Left forelimb (tissue), 1 donor: ENCODE results near the gene TRIO.
"Not testable (repeated sequence)": the region's sequence is repeated elsewhere in the genome, so short reads cannot be mapped to it uniquely, and the experiment has no call there.

Source experiments
- DNase-seq: peaks from one replicate; pipeline ENCODE4 v3.0.0-alpha.2; 2018; ENCODE audit warnings: low spot score

TRIO gene

DNA sequence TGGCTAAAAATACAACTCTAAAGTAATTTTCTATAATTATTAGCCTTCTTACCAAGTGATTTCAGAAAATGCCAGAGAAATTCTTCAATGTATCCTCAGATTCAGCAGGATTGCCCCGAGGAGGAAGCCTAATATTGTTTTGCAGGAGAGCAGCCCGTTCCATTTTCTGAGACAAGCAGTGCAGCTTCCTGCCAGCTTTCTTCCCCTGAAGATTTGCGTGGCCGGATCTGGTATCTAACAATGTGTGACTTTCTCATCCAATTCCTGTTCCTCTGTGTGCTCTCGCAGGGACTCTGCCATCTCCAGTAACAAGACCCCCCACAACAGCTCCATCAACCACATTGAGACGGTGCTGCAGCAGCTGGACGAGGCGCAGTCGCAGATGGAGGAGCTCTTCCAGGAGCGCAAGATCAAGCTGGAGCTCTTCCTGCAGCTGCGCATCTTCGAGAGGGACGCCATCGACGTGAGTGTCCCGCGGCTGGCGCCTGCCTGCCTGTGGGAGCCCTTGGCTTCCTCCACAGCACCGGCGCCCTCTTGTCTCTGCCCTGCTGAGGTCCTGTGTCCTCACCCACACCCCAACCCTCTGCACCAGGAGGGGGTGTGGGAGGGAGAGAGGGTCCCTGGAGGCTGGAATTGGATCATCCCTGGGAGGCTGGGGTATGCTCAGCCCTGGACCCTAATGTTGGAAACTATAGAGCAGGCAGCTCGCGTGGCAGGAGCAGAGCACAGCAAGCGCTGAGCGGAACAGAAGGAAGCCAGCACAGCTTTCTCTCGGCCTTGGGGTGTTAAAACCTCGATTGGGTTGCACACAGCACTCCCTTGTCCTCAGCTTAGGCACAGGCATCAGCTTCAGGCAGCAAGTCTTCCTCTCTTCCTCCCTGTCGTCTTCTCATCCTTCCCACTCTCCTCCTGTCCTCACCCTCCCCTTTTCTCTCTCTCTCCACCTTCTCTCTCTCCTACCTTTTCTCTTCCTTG lies 216.2 kb downstream of the TRIO start:
- no peak for DNase-seq

DNA sequence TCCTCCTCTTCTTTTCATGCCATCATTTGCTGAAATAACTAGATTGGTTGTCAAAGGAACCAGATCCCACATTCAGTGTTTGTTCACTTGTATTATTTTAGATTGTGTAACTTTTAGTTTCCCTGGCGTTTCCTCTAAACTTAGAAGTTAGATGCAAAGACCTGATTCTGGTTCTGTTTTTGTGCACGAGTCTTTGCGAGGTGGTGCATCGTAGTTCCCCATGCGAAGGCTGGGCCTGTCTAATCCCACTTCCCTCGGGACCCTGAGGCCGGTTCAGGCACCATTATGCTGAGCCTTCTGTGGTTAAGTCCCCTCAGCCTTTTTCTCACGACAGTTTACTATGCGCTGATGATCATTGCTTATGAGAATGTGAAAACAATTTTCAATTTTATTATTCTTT lies 219.3 kb downstream of the TRIO start:
- no peak for DNase-seq

DNA sequence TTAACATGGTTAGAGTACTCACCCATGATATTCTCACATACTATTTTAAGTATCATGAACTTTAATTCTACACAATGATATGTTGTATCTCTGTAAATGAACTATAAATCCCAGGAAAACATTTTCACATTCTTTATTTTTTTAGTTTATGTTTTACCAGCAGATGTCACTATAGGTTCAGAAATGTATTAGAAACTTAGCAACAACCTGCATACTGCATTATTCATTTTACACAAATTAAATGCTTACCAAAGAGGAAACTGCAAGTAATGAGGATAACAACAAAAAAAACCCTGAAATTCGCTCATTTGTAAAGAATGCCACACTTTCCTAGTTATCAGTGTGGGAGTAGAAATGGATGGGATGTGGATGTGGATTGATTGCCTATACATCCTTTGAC lies 221.0 kb downstream of the TRIO start:
- DNase-seq, result no peak

GRCh38 chr5:14364576-14365472 lies 221.7 kb downstream of the TRIO start:
- no peak for DNase-seq

DNA sequence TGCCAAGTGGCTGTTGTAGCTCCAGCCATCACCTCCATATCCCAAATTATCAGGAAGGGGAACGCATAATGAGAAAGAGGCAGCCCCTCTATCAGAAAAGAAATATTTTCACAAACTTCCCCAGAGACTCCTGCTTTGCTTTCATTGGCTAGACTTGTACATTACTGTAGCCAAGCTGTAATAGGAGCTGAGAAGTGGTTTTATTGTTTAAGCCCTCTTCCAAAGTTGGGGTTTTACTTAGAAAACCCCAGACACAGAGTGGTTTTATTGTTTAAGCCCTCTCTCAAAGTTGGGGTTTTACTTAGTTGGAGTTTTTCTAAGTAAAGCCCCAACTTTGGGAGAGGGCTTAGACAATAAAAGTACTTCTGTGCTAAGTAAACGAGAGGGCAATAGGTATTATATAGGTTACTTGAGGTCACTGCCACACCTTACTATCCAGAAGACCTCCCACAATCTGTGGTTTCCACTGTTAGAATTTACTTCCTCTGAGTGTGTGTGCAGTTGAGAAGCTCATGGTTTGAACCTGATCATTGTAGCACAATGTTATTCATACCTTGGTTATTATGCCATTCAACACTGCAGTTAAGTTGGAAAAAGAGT lies 222.8 kb downstream of the TRIO start:
- no peak for DNase-seq

DNA sequence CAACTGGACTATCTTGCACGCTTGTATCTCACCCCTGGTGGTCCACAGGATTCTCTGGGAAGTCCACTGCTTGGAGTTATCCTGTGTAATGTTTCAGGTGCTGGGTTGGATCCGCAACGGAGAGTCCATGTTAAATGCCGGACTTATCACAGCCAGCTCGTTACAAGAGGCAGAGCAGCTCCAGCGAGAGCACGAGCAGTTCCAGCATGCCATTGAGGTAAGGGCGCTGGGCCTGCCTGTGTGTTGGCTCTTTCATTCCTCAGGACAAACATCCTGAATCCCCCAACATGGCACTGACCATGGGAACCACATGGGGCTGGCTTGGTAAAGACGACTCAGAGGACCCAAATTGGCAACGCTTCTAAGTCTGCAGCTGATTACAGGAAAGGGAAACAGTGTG lies 223.6 kb downstream of the TRIO start:
- DNase-seq, result no peak

GRCh38 chr5:14367364-14367763 lies 224.2 kb downstream of the TRIO start:
- no peak for DNase-seq

DNA sequence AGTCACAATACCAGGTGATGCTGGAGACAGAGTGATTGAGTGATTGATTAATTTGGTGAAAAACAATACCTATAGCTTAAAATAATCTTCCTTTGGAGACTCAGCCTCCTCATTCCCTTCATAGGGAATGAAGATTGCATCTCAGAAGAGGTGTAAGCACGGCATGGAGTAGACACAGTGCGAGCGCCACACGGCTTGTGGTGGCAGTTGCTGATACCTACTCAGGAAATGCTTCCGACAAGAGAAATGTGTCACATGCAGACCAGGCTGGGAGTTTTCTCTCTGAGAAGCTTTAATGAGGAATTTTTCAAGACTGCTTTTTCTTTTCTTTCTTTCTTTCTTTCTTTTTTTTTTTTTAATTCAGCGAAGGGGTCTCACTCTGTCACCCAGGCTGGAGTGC lies 226.6 kb downstream of the TRIO start:
- no peak for DNase-seq

DNA sequence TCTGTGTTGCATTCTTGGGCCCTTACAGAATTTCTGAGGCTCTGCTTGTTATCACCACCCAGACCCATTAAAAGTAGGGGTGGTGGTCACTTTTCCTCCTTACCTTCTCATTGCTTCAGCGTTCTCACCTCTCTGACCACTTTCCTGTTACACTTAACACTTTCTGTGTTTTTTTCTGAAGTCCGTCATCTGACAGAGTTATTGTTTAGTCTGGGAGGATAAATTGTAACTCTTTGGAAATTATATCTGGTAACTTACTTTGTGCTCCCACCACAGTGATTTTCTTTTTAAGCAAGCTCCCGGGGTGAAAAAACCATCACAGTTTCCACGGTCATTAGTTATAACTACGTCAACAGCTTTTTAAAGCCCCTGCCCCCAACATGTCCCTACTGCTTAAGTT lies 227.2 kb downstream of the TRIO start:
- no peak for DNase-seq

GRCh38 chr5:14373685-14374084 lies 230.5 kb downstream of the TRIO start:
- no peak for DNase-seq

DNA sequence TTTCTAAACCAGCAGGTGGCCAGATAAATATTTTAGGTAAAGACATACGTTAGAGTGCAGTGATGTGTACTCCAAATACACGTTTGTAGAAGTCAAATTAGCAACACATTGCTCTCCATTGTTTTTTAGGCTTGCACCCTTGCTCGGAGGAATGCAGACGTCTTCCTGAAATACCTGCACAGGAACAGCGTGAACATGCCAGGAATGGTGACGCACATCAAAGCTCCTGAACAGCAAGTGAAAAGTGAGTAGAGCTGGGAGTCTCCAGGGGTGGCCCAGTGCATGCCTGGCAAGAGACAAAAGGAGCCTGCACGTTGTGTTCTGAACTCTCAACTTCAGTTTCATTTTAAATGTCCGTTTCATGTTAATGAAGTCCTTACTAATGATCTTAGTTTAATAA lies 231.0 kb downstream of the TRIO start:
- no peak for DNase-seq

DNA sequence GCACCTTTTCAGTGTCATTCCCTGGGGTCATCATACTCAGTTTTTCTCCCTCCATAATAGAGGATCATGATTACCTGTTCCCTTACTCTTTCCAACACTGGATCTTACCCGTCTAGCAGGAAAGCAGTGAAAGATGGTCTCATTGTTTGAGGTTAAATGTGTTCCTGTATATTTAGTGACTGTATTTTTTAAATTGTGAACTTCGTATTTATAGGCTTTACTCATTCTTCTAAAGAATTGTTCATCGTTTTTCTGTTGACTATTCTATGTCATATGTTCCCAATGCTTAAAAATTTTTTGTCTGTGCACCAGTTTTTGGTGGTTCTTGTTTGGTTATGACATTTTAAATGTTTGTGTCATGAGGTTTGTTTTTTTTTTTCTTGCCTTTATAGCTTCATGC lies 233.6 kb downstream of the TRIO start:
- no peak for DNase-seq

- no peak for DNase-seq
Observed at GRCh38 chr5:14379739-14380497, 236.8 kb downstream of the TRIO start.

DNA sequence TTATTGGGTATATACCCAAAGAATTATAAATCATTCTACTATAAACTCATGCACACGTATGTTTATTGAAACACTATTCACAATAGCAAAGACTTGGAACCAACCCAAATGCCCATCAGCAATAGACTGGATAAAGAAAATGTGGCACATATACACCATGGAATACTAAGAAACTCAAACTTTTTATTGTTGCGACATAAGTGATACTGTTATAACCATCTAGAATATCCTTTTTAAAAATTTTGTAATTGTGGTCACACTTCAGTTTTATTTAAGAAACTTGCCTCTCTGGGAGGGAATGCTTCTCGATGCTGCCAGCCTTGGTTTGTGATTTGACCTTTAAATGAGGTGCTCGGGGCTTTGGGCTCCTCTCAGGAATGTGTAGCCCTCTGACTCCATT lies 237.6 kb downstream of the TRIO start:
- DNase-seq, result no peak

GRCh38 chr5:14382640-14383039 lies 239.5 kb downstream of the TRIO start:
- DNase-seq, result no peak

DNA sequence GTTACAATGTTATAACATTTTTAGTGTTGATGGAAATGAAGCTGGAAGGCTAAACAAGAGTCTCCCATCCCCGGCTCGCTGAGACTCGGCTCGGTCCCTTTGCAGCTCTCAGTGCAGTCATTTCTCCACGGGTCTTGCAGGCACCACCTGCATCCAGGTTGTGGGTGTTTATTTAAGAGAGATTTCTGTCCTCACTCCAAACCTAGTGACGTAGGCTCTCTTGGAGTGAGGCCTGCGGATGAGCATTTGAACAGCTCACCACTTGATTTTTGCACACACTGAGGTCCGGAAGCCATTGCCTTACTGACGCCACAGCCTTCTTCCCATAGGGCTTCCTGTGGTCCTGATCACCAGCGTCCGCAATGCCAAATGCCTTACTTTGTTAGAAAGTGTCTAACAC lies 240.8 kb downstream of the TRIO start:
- no peak for DNase-seq

DNA sequence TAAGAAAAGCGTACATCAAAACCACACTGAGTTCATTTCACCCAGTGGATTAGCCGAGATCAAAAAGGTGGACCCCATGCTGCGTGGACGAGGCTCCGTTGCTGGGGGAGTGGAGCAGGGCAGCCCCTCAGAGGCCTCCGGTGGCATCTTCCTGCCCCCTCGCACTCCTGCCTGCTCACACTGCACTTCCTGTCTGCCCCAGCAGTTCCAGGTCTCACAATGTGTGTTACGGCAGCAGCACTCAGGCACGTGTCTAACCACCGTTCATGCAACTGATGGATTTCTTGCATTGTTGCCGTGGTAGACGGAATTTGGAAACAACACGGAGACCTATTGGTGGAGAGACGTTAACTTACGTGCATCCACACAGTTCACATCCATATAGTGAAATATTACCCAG lies 241.9 kb downstream of the TRIO start:
- DNase-seq, result no peak

- no peak for DNase-seq
Observed at GRCh38 chr5:14386884-14387624, 243.9 kb downstream of the TRIO start.

- no peak for DNase-seq
Observed at GRCh38 chr5:14388741-14389140, 245.6 kb downstream of the TRIO start.

- DNase-seq, result not testable (repeated sequence)
Observed at GRCh38 chr5:14392552-14392951, 249.4 kb downstream of the TRIO start.

- DNase-seq, result no peak
Observed at GRCh38 chr5:14394365-14394764, 251.2 kb downstream of the TRIO start.
